ENCODE measurements around the gene FTO. TPM values are rescaled to one million over a fixed set of nuclear protein-coding genes. Genes with fewer than 3 reads are reported as not detected.

The FTO gene
- total RNA-seq, 4 donors from 2014 or later, result 70.9 to 89.7 (median 86.8) TPM

GRCh38 chr16:54160252-54160860, 456.4 kb downstream of the FTO start:
- no peak for DNase-seq (ENCODE audit: low spot score)
- ATAC-seq (ENCODE audit: low FRiP score), result no peak
- no peak for TF ChIP-seq CTCF (IDR thresholded peaks at IDR 0.05)

GRCh38 chr16:54160939-54161897, 457.3 kb downstream of the FTO start:
- no peak for TF ChIP-seq CTCF (IDR thresholded peaks at IDR 0.05)
- ATAC-seq (ENCODE audit: low FRiP score), result no peak
- DNase-seq (ENCODE audit: low spot score), result no peak

GRCh38 chr16:54163197-54163843, 459.4 kb downstream of the FTO start:
- DNase-seq (ENCODE audit: low spot score) (no peak), ATAC-seq (ENCODE audit: low FRiP score) (no peak)
- TF ChIP-seq CTCF (IDR thresholded peaks at IDR 0.05), result no peak

- no peak for DNase-seq (ENCODE audit: low spot score)
- ATAC-seq (ENCODE audit: low FRiP score), result no peak
- TF ChIP-seq CTCF (IDR thresholded peaks at IDR 0.05), result no peak
These were observed 460.8 kb downstream of the FTO start for GRCh38 chr16:54164789-54165173.

GRCh38 chr16:54165174-54165911, 461.4 kb downstream of the FTO start:
- DNase-seq (ENCODE audit: low spot score), result no peak
- ATAC-seq (ENCODE audit: low FRiP score), result no peak
- no peak for TF ChIP-seq CTCF (IDR thresholded peaks at IDR 0.05)

DNA sequence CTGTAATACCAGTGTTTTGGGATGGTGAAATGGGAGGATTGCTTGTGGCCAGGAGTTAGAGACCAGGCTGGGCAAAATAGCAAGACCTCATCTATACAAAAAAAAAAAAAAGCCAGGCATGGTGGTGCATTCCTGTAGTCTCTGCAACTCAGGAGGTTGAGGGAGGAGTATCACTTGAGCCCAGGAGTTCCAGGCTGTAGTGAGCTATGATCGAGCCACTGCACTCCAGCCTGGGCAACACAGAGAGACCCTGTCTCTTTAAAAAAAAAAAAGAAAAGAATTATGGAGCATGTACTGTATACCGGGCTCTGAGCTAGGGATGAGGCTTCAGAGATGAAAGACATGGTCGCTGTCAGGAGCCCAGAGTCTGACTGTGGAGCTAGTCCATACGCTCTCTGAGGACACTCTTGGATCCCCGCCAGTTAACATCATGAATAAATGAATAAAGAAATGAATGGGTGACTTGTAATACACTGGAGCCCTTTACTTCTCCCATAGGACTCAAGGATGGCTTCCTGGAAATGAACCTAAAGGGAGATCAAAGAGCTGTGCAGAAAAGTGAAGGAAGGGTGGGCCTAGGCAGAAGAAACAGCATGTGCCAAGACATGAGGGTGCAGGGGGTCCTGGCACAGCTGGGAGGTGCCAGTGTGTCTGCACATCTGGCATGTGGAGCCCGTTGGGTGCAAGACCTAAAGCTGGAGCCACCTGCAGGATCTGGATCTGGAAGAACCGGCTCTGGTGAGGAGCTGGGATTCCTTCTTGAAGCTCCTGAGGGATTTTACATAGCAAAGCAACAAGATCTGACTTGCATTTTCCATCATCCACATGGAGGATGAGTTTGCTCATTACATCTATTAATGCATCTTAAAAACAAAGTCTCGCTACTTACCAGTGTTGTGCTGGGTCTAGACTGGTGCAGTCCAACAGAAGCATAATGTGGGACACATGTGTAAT, 462.2 kb downstream of the FTO start:
- DNase-seq (ENCODE audit: low spot score), result no peak
- no peak for ATAC-seq (ENCODE audit: low FRiP score)
- no peak for TF ChIP-seq CTCF (IDR thresholded peaks at IDR 0.05)

Data from omental fat pad (tissue), 4 donors.